ENCODE results near the gene LMF2. TPM values are rescaled to one million over a fixed set of nuclear protein-coding genes. Genes with fewer than 3 reads are reported as not detected.
A peak's percentile ranks its signal among the peaks of the same experiment; 100 is the strongest.
"Not testable (repeated sequence)": the region's sequence is repeated elsewhere in the genome, so short reads cannot be mapped to it uniquely, and the experiment has no call there.

The LMF2 gene
- polyA plus RNA-seq, 3 donors = 28.1 to 35.2 (median 32.0) TPM

GRCh38 chr22:50536226-50536625 lies 28.7 kb upstream of the LMF2 start:
- DNase-seq (ENCODE audit: low read depth in 3 of 3, low spot score in 2 of 3) = no peak

GRCh38 chr22:50535113-50535512 lies 27.6 kb upstream of the LMF2 start:
- DNase-seq (ENCODE audit: low read depth in 3 of 3, low spot score in 2 of 3) = no peak

DNA sequence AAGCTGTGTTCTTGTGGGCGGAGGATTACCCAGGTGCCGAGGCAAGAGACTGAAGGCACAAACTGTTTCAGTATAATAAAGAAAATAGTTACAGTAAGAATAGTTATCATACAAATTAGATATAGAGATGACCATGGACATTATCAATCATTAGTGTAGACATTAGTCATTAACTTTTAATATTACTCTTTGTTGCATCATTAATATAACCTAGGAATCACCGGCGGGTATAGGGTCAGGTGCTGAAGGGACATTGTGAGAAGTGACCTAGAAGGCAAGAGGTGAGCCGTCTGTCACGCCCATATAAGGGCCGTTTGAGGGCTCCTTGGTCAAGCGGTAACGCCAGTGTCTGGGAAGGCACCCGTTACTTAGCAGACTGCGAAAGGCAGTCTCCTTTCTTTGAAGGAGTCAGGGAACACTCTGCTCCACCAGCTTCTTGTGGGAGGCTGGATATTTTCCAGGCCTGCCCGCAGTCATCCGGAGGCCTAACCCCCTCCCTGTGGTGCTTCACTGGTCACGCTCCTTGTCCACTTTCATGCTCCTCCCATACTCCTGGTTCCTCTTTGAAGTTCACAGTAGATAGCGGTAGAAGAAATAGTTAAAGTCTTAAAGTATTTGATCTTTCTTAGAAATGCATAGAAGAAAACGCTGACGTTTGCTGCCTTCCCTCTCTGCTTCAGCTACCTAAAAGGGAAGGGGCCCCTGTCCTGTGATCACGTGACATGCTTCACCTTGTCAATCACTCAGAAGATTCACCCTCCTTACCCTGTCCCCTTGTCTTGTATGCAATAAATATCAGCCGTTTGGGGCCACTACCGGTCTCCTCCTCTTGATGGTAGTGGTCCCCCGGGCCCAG lies 26.6 kb upstream of the LMF2 start:
- not testable (repeated sequence) for DNase-seq (ENCODE audit: low read depth in 3 of 3, low spot score in 2 of 3)

DNA sequence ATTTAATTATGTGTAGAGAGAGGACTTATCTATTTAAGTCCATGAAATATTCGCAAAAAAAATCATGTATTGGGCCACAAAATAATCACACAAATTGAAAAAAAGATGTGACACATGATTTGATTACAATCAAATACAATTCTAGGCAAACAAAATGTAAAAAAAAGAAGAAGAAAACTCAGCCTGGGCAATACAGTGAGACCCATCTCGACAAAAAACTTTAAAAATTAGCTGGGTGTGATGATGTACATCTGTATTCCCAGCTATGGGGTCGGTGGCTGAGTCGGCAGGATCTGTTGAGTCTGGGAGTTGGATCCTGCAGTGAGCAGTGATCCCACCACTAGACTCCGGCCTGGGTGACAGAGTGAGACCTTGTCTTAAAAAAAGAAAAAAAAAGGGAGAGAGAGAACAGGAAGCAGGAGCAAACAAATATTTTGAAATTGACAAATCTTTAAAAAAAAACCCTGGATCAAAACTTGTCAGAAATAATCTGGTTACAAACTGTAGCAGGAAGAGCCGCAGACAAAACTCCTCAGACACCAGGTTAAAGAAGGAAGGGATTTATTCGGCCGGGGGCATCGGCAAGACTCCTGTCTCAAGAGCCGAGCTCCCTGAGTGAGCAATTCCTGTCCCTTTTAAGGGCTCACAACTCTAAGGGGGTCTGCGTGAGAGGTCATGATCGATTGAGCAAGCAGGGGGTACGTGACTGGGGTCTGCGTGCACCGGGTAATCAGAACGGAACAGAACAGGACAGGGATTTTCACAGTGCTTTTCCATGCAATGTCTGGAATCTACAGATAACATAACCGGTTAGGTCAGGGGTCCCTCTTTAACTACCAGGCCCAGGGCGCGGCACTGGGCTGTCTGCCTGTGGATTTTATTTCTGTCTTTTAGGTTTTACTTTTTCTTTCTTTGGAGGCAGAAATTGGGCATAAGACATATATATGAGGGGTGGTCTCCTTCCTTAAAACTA lies 25.6 kb upstream of the LMF2 start:
- no peak for DNase-seq (ENCODE audit: low read depth in 3 of 3, low spot score in 2 of 3)

DNA sequence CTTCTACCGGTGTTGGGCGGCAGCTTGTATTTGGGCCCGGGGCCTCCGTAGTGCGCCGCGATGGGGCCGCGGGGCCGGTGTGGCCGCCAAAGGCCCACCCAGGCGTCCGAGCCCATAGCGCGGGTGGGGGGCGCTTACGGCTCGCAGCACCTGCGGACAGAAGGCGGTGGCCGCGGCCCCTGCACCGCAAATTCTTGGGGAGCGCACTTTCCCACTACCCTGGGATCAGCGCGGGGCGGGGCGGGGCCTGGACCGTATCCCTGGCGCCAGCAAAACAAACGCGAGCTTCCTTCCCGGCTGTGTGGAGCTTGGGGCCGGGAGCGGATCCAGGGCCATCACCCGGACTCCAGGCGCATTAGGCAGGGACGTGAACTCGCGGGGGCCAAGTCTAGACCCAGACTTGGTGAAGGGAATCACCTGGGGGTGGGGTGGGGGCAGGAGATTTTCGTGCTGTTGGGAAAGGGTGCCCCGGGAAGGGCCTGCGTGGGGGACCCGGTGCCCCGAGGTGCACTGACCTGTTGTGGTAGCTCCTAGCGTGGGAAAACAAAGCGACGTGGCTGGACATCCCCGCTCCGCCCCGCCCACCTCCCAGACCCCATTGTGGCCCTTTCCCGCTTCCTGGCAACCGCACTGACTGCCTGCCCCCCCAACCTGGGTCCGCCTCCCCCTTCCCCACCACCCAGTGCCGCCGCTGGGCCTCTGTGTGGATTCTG lies 24.6 kb upstream of the LMF2 start:
- no peak for DNase-seq (ENCODE audit: low read depth in 3 of 3, low spot score in 2 of 3)

DNA sequence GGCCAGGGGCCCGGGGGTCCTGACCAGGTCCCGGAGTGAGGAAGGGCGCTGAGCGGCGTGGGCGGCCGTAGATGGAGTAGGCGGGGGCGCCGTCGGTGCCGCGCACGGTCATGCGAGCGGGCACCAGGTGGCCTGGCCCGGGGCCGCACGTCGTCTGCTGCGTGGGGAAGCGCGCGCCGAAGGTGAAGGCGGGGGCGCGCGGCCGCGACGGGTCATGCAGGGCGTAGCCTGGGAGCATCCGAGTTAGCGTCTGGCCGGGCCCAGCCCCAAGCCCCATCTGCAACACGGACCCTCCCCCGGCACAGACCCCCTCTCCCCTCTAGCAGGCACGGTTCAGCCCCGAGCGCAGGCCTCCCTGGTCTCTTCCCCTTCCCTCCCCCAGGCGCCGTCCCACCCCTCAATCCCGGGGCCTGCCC lies 24.1 kb upstream of the LMF2 start:
- DNase-seq (ENCODE audit: low read depth in 3 of 3, low spot score in 2 of 3) = no peak

DNA sequence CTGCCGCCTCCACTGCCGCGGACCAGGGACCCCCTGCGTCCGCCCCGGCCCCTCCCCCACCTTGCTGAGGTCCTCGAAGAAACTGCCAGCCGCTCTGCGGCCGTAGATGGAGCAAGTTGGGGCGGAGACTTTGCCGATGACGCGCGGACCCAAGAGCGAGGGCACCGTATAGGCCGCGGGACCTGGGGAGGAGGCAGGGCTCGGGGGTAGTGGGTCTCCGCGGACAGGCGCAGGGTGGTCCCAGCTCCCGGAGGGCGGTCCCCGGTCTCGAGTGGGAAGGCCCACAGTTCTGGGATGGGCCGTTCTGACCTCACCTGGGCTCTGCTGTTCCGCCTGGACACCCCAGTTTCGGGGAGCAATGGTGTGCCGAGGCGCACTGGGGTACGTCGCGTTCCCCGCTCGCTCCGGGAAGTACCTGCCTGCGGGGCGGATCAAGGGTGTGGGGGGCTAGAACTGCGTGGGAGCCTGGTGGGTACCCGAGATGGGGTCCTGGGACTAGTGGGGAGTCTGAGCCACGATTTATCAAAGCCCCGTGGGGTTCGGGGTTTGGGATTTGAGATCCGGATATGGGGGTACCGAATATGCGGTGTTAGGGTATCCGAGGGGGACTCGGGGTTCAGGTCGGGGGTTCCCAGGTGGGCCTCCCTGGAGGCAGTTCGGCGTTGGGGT lies 23.5 kb upstream of the LMF2 start:
- DNase-seq (ENCODE audit: low read depth in 3 of 3, low spot score in 2 of 3) = no peak

DNA sequence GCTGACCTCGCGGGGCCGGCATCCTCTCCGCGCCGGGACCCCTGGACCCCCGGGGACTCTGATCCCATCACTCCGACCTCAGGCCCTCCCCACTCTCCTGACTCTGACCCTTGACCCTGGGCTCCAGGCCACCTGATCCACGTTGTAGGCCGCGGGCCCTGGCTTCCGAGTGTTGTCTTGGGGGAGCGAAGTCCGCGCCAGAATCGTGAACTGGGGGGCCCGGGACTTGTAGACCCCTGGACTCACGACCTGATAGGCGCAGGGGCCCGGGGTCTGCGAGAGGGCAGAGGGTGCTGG lies 23.0 kb upstream of the LMF2 start:
- no peak for DNase-seq (ENCODE audit: low read depth in 3 of 3, low spot score in 2 of 3)

DNA sequence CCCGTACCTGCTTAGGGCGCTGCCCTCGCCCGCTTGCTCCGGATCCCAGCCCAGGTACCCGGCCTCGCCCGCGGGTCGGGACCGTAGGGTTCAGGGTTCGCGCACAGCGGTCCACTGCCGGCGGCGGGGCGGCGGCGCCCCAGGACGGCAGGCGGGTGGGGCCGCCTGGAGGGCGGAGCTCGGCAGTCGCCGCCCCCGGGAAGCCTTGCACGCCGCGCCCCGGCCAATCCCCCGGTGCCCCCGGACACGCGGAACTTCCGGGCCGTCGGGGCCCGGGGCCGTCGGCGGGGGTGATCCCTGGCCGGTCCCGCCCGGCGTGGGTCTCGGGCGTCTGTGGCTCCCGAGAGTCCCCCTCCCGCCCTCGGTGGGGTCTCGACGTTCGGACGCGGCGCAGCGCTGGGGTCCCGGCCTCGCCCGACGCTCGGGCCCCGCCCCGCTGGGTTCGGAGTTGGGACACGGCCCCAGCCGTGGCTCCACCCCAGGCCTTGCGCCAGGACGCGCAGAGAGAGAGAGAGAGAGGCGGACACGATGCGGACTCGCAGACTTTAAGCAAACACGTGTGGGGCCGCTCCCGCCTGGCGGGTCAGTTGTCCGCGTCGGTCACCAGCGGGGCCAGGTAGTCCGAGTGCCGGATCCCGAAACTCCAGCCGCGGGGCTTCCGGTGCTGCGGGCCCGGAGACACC lies 22.5 kb upstream of the LMF2 start, which contains the start of gene TYMP:
TYMP (minus strand) TSS at position 116 of the 683 bp plus-strand sequence. CDS start 303 bp downstream, outside the sequence.
- DNase-seq (ENCODE audit: low read depth in 3 of 3, low spot score in 2 of 3) = no peak

DNA sequence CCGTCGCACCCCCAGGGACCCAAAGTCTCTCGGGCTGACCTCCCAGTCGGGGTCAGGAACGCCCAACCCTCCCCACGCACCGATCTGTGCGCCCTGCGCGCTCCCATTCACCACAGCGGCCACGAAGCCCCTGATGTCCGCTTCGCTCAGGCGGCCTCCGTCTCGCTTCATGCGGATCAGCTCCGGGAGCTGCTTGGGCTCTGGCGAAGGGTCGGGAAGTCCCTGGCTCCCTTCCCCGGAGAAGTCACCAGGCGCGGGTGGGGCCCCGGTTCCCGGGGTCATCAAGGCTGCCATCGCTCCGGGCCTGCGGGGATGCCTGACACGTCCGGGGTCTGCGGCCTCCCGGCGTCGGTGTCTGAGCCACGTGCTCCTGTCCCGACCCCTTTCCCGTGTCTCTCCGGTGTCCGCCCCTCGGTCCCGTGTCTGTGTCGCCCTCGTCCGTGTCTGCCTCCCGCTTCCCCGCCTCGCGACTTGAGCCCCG lies 22.0 kb upstream of the LMF2 start:
- DNase-seq (ENCODE audit: low read depth in 3 of 3, low spot score in 2 of 3) = no peak

DNA sequence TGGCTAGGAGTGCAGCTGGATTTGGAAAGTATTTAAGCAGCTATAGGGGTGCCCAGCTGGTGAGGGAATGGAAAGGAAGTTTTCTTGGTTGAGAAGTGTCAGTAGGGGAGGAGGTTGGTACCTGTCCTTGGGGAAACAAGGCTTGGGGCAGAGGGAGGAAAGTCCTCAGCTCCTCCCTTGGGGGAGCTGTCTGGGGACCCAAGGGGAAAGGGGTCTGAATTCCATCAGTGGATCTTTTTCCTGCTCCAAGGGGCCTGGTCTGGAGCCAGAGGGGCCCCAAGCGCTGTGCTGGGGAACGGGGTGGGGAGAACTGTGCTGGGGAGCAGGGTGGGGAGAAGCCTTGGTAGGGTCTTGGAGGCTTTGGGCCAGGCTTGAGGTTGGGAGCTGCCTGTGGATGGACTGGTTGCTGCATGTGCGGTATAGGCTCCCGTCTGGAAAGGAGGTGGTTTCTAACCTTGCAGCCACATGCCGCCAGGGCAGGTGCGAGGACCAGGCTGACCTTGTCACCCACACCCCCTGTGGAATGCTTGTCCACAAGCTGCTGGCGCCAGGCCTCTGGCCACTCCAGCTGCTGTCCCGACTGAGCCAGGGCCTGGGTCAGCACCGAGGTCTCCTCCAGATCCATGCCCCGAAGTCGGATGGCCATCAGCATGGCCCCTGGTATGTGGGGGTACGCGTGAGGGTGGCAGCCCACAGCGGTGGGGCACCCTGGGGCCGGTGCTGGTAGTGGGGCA lies 21.3 kb upstream of the LMF2 start:
- no peak for DNase-seq (ENCODE audit: low read depth in 3 of 3, low spot score in 2 of 3)

GRCh38 chr22:50527921-50528681 lies 20.6 kb upstream of the LMF2 start:
- no peak for DNase-seq (ENCODE audit: low read depth in 3 of 3, low spot score in 2 of 3)

- DNase-seq (ENCODE audit: low read depth in 3 of 3, low spot score in 2 of 3) = no peak
Observed at GRCh38 chr22:50526834-50527801, 19.6 kb upstream of the LMF2 start.

GRCh38 chr22:50526108-50526833 lies 18.8 kb upstream of the LMF2 start:
- DNase-seq (ENCODE audit: low read depth in 3 of 3, low spot score in 2 of 3) = peak in 1 of 3 donors; percentile 53

DNA sequence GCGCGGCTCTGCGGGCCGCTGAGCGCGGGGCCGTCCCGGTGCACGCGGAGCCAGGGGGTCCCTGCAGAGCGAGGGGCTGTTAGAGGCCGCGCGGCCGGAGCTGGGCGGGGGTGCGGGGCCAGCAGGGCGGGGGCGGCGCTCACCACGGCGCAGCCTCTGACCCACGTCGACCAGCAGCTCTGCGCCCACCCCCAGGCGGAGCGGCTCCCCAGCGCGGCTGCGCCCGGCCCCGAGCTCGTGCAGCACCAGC lies 18.3 kb upstream of the LMF2 start:
- peak in 1 of 3 donors; percentile 42 for DNase-seq (ENCODE audit: low read depth in 3 of 3, low spot score in 2 of 3)

DNA sequence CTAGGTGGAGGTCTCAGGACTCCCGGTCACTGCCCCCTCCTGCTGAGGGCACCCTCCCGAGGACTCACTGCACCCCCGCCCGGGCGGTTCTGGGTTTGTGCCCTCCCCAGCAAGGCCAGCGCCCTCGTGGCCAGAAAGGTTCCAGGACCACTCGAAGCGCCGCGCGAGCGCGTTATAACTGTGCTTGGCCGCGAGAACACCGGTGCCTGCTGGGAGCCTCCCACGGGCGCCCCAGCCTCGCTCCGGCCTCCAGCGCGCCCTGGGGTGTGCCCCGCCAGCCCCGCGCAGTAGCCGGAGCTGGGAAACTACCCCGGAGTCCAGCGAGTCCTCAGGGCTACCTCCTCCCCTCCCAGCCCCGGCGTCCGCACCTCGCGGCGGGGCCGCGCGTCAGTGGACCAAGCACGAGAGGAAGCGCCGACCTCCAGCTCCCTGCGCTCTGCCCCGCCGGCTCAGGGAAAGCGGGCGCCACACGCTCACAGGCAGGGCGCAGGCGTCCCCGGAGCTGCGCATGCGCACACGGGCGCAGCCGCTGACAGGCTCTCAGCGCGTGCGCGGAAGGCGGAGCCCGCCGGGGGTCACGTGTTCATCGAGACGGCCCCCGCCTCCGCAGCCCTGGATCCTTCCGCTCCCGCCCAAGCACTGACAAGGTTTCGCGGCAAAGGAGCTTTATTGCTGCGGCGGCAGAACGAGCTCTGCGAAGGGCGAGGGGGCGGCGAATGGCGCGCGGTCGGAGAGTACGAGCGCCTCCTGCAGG lies 17.8 kb upstream of the LMF2 start, which contains the start of gene SCO2:
SCO2 (minus strand) TSS at position 495 of the 754 bp plus-strand sequence. CDS start 1,187 bp downstream, outside the sequence.
- DNase-seq (ENCODE audit: low read depth in 3 of 3, low spot score in 2 of 3) = peak; percentile 92 to 95 (median 93)
